Neuronal stem cell (in vitro differentiated cells): ENCODE measurements around the gene ZFAND3.
A peak's percentile ranks its signal among the peaks of the same experiment; 100 is the strongest.

ENCODE experiments used
- DNase-seq: peaks from one replicate; pipeline ENCODE4 v3.0.0-alpha.2; 2013; ENCODE audit warnings: low spot score
- H2AFZ ChIP-seq: one replicate; pipeline ENCODE4 v1.6.1; 2013; ENCODE audit warnings: mild to moderate bottlenecking, low read length, inconsistent platforms
- H2AK5ac ChIP-seq: 2 replicates; pipeline ENCODE4 v1.6.1; 2013; ENCODE audit warnings: low read depth, mild to moderate bottlenecking, inconsistent platforms, low read length, moderate library complexity, mixed read lengths
- H2BK120ac ChIP-seq: 2 replicates; pipeline ENCODE4 v1.6.1; 2013; ENCODE audit warnings: low read depth, mild to moderate bottlenecking, inconsistent platforms, low read length, moderate library complexity, mixed read lengths
- H2BK12ac ChIP-seq: one replicate; pipeline ENCODE4 v1.6.1; 2013; ENCODE audit warnings: low read length, inconsistent platforms
- H2BK15ac ChIP-seq: 2 replicates; pipeline ENCODE4 v1.6.1; 2013; ENCODE audit warnings: mild to moderate bottlenecking, low read length, inconsistent platforms, mixed read lengths
- H2BK5ac ChIP-seq: one replicate; pipeline ENCODE4 v1.6.1; 2013; ENCODE audit warnings: inconsistent platforms, mild to moderate bottlenecking, low read length, moderate library complexity
- H3K14ac ChIP-seq: one replicate; pipeline ENCODE4 v1.6.1; 2013; ENCODE audit warnings: low read length, inconsistent platforms
- H3K18ac ChIP-seq: 2 replicates; pipeline ENCODE4 v1.6.1; 2013; ENCODE audit warnings: low read length, inconsistent platforms
- H3K23ac ChIP-seq: 2 replicates; pipeline ENCODE4 v1.6.1; 2013; ENCODE audit warnings: low read depth, mild to moderate bottlenecking, mixed read lengths, low read length, inconsistent platforms; ENCODE audit not compliant: poor library complexity
- H3K27ac ChIP-seq: replicated peaks from 3 replicates; pipeline ENCODE4 v1.5.1; 2013; ENCODE audit warnings: low read length, inconsistent platforms
- H3K27me3 ChIP-seq, 3 experiments: 2 replicates each; pipeline ENCODE4 v1.6.1; 2013; ENCODE audit warnings: low read length in 3 of 3, mild to moderate bottlenecking in 2 of 3, inconsistent platforms in 1 of 3, low read depth in 1 of 3, mixed read lengths in 1 of 3, moderate library complexity in 1 of 3; ENCODE audit not compliant: control insufficient read depth in 3 of 3, insufficient read depth in 3 of 3
- H3K36me3 ChIP-seq, 2 donors: replicated peaks in 1 of 2; 2 replicates each; pipeline ENCODE4 v1.6.1; 2013; ENCODE audit warnings: low read length in 2 of 2; ENCODE audit not compliant: control insufficient read depth in 2 of 2, insufficient read depth in 2 of 2
- H3K4ac ChIP-seq: 2 replicates; pipeline ENCODE4 v1.6.1; 2013; ENCODE audit warnings: inconsistent platforms, mild to moderate bottlenecking, low read length, moderate library complexity
- H3K4me1 ChIP-seq, 2 donors: 1 replicate in 1 of 2; 2 replicates in 1 of 2; pipeline ENCODE4 v1.6.1; 2013; ENCODE audit warnings: low read length in 2 of 2, low read depth in 1 of 2; ENCODE audit not compliant: control insufficient read depth in 2 of 2, insufficient read depth in 1 of 2
- H3K4me2 ChIP-seq: one replicate; pipeline ENCODE4 v1.6.1; 2013; ENCODE audit warnings: mild to moderate bottlenecking, low read length, inconsistent platforms; ENCODE audit not compliant: insufficient read depth, poor library complexity, severe bottlenecking
- H3K4me3 ChIP-seq, 2 donors: 2 replicates each; pipeline ENCODE4 v1.5.1; 2013; ENCODE audit warnings: low read length in 2 of 2, mild to moderate bottlenecking in 2 of 2, inconsistent platforms in 1 of 2, moderate library complexity in 1 of 2
- H3K79me1 ChIP-seq: one replicate; pipeline ENCODE4 v1.6.1; 2013; ENCODE audit warnings: low read depth, mild to moderate bottlenecking, inconsistent platforms, low read length, moderate library complexity
- H3K9ac ChIP-seq: one replicate; pipeline ENCODE4 v1.6.1; 2013; ENCODE audit warnings: mild to moderate bottlenecking, low read depth, low read length, inconsistent platforms; ENCODE audit not compliant: poor library complexity
- H3K9me3 ChIP-seq, 2 donors: replicated peaks in 1 of 2; 2 replicates each; pipeline versions ENCODE3 to v1.6.1; 2013; ENCODE audit warnings: low read length in 2 of 2, mild to moderate bottlenecking in 2 of 2, inconsistent platforms in 1 of 2, low read depth in 1 of 2, mixed read lengths in 1 of 2, moderate library complexity in 1 of 2; ENCODE audit not compliant: control insufficient read depth in 2 of 2, insufficient read depth in 1 of 2
- H4K8ac ChIP-seq: one replicate; pipeline ENCODE4 v1.6.1; 2013; ENCODE audit warnings: low read depth, mild to moderate bottlenecking, inconsistent platforms, low read length, moderate library complexity
- H4K91ac ChIP-seq: one replicate; pipeline ENCODE4 v1.6.1; 2013; ENCODE audit warnings: low read length, low read depth, mild to moderate bottlenecking, inconsistent platforms; ENCODE audit not compliant: poor library complexity
- WGBS, 2 donors: extraction: QIAGEN DNeasy Blood & Tissue Kit; methylation state at CpG; one replicate each; pipeline ENCODE4 v1.1.7; 2013; ENCODE audit warnings: missing lambda C conversion rate in 2 of 2, mixed read lengths in 1 of 2; ENCODE audit not compliant: insufficient read length in 2 of 2, insufficient replicate concordance in 1 of 2; ENCODE audit errors: extremely low coverage in 2 of 2; 5-methylcytosine and 5-hydroxymethylcytosine counted together

Gene ZFAND3

DNA sequence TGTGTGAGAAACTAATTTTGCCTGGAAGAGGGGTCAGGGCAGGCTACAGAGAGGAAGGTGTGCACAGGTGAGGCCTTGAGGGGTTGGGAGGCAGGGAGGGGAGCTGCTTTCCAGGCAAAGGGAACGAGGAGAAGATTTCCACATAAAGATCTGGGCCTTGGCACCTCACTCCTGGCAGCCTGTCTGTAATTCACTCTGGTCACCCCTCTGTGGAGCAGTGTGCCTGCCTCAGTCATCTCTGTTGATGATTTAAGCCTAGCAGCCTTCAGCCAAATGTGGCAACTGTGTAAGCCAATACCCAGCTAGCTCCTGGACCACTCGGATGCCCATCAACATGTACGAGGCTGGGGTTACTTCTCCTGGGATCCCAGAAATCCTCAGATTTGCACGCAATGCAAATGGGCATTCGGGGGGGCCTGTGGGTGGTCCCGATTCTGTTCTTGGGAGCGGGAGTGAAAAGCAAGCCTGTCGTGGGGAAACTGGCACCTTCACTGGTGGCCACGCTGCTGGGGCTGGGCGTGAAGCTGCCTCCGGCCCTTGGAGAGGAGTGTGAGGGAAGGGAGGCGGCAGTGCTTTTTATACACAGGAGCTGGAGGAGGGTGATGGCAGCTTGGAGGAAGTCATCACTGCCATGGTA lies 360.4 kb downstream of the ZFAND3 start:
- no peak overlapping the region for H2BK5ac ChIP-seq
- no peak overlapping the region for H2BK120ac ChIP-seq
- no peak overlapping the region for H3K23ac ChIP-seq
- H3K4me3 ChIP-seq, result no peak overlapping the region
- no peak overlapping the region for H2BK15ac ChIP-seq
- no peaks in the 10 kb centered on the region for H3K9me3 ChIP-seq
- no peak overlapping the region for H2AK5ac ChIP-seq
- no CpG with 5 or more reads among the region's 12 CpGs for WGBS, 2 donors
- no peak overlapping the region for H4K8ac ChIP-seq
- no peak overlapping the region for H3K27ac ChIP-seq
- no peaks in the 10 kb centered on the region for H3K79me1 ChIP-seq
- peaks cover 10 to 17% of the 10 kb centered on the region in 2 donors for H3K4me1 ChIP-seq
- peak overlapping the region; percentile 25 for H3K18ac ChIP-seq
- H3K4ac ChIP-seq, result no peak overlapping the region
- DNase-seq, result no peak
- H4K91ac ChIP-seq, result no peak overlapping the region
- H2BK12ac ChIP-seq, result no peak overlapping the region
- no peak overlapping the region for H3K9ac ChIP-seq
- no peak overlapping the region for H3K4me2 ChIP-seq
- H2AFZ ChIP-seq, result no peak overlapping the region
- H3K27me3 ChIP-seq, result no peaks in the 10 kb centered on the region
- H3K14ac ChIP-seq, result no peak overlapping the region
- no peaks in the 10 kb centered on the region for H3K36me3 ChIP-seq

DNA sequence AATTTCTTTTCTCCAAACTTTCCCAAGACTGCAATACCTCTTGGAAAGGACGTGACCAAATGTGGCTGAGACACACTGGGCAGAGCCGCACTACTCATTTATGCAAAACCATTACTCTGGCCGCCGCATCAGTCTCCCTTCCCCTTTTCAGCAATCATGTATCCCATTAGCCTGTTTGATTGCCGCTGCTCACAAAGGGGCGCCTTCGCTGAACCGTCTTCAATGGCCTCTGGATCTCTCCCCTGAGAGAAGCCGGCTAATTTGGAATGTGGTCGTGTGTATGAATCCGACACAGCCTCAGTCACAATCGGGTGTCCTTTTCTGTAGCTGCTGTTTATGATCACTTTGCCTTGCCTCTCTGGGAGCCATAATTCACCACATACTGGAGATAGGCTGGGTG lies 361.1 kb downstream of the ZFAND3 start:
- Histone ChIP-seq H4K8ac (no peak overlapping the region), H2BK120ac (no peak overlapping the region), H2BK5ac (no peak overlapping the region), H3K4ac (no peak overlapping the region), H3K23ac (no peak overlapping the region), H2BK12ac (no peak overlapping the region), H3K27ac (no peak overlapping the region), H3K4me3 (no peak overlapping the region), H3K18ac (no peak overlapping the region), H3K4me2 (no peak overlapping the region), H3K9me3 (no peaks in the 10 kb centered on the region), H2AFZ (no peak overlapping the region), H3K27me3 (no peaks in the 10 kb centered on the region), H3K36me3 (no peaks in the 10 kb centered on the region), H4K91ac (no peak overlapping the region), H2AK5ac (no peak overlapping the region), H3K4me1 (peaks cover 15 to 17% of the 10 kb centered on the region in 2 donors), H3K79me1 (no peaks in the 10 kb centered on the region), H3K14ac (no peak overlapping the region), H3K9ac (no peak overlapping the region), H2BK15ac (no peak overlapping the region)
- DNase-seq, result no peak
- WGBS, 2 donors, result no CpG with 5 or more reads among the region's 12 CpGs

- no peaks in the 10 kb centered on the region for H3K36me3 ChIP-seq
- DNase-seq, result no peak
- peak overlapping the region; percentile 29 for H3K23ac ChIP-seq
- H2AK5ac ChIP-seq, result no peak overlapping the region
- H3K4ac ChIP-seq, result no peak overlapping the region
- peak overlapping the region; percentile 50 for H3K18ac ChIP-seq
- H2BK15ac ChIP-seq, result no peak overlapping the region
- no peak overlapping the region for H2BK12ac ChIP-seq
- peaks cover 11 to 21% of the 10 kb centered on the region in 2 donors for H3K4me1 ChIP-seq
- no peaks in the 10 kb centered on the region for H3K27me3 ChIP-seq
- no peak overlapping the region for H3K4me3 ChIP-seq
- no peak overlapping the region for H2AFZ ChIP-seq
- no peak overlapping the region for H4K8ac ChIP-seq
- H4K91ac ChIP-seq, result no peak overlapping the region
- WGBS, 2 donors, result no CpG with 5 or more reads among the region's 6 CpGs
- no peak overlapping the region for H2BK5ac ChIP-seq
- H3K9ac ChIP-seq, result no peak overlapping the region
- H3K9me3 ChIP-seq, result no peaks in the 10 kb centered on the region
- H3K14ac ChIP-seq, result no peak overlapping the region
- H3K79me1 ChIP-seq, result no peaks in the 10 kb centered on the region
- H3K27ac ChIP-seq, result no peak overlapping the region
- no peak overlapping the region for H3K4me2 ChIP-seq
- H2BK120ac ChIP-seq, result no peak overlapping the region
Measured at GRCh38 chr6:38182426-38182825, 362.9 kb downstream of the ZFAND3 start.

DNA sequence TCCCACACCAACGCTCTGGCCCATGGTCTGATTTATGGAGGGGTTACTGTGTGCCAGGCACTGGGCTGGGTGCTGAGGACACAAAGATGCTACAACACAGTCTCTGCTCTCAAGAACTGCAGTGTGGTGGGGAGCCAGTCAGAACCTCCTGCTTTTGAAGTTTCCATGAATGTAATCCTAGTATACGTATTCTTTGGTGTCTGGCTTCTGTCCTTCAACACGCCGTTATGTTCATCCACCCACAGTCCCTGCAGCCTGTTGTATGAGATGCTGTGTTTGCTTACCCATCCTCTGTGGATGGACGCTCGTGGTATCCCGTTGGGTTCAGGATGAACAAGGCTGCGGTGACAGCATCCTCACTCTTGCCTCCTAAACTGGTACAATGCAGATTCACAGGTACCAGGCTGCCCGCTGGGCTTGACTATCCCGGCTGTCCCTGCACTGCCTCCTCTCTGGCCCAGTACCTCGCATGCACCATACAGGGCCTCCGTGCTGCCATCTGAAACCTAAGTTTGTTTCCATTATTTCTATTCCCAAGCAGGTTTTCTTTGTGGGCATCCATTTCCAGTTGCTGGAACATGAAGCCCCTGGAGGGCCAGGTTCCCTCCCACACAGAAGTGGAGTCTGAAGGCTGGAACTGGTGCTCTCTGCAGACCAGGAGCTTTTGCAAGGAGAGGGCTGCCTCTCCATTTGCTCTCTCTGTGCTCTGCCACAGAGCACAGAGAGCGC lies 364.5 kb downstream of the ZFAND3 start:
- Histone ChIP-seq H3K4me1 (peaks cover 21 to 27% of the 10 kb centered on the region in 2 donors), H2BK12ac (no peak overlapping the region), H2BK15ac (no peak overlapping the region), H3K4me3 (peak overlapping the region in 1 of 2 donors; percentile 33), H3K9ac (peak overlapping the region; percentile 38), H4K8ac (no peak overlapping the region), H2AK5ac (peak overlapping the region; percentile 51), H3K36me3 (no peaks in the 10 kb centered on the region), H2AFZ (no peak overlapping the region), H2BK5ac (no peak overlapping the region), H3K79me1 (no peaks in the 10 kb centered on the region), H3K27ac (no peak overlapping the region), H3K14ac (no peak overlapping the region), H3K23ac (no peak overlapping the region), H3K27me3 (no peaks in the 10 kb centered on the region), H3K4me2 (no peak overlapping the region), H3K9me3 (no peaks in the 10 kb centered on the region), H4K91ac (no peak overlapping the region), H3K18ac (peak overlapping the region; percentile 29), H2BK120ac (no peak overlapping the region), H3K4ac (no peak overlapping the region)
- WGBS, 2 donors, result no CpG with 5 or more reads among the region's 13 CpGs
- DNase-seq, result no peak
